ENCODE data around the gene SEPTIN8.

Gene SEPTIN8

GRCh38 chr5:132777209-132778069, at the start of gene SEPTIN8:
SEPTIN8 (minus strand) TSS chr5:132777239; CDS start chr5:132777137, 102 bp downstream.
- DNase-seq = no peak

- DNase-seq = no peak
Observed at GRCh38 chr5:132826424-132827082, 49.5 kb upstream of the SEPTIN8 start.

GRCh38 chr5:132825834-132826391, 48.9 kb upstream of the SEPTIN8 start:
- DNase-seq = no peak

- no peak for DNase-seq
Observed at GRCh38 chr5:132825033-132825833, 48.2 kb upstream of the SEPTIN8 start.

GRCh38 chr5:132824426-132824825, 47.4 kb upstream of the SEPTIN8 start:
- no peak for DNase-seq

- no peak for DNase-seq
Observed at GRCh38 chr5:132823481-132824050, 46.5 kb upstream of the SEPTIN8 start.

GRCh38 chr5:132822650-132823480, 45.8 kb upstream of the SEPTIN8 start:
- DNase-seq = no peak

GRCh38 chr5:132821791-132822190, 44.8 kb upstream of the SEPTIN8 start:
- DNase-seq = no peak

GRCh38 chr5:132821350-132821749, 44.3 kb upstream of the SEPTIN8 start:
- DNase-seq = no peak

GRCh38 chr5:132820162-132820754, 43.2 kb upstream of the SEPTIN8 start:
- DNase-seq = no peak

- DNase-seq = no peak
Observed at GRCh38 chr5:132819468-132819867, 42.4 kb upstream of the SEPTIN8 start.

- DNase-seq = no peak
Observed at GRCh38 chr5:132817011-132817410, 40.0 kb upstream of the SEPTIN8 start.

GRCh38 chr5:132816554-132816953, 39.5 kb upstream of the SEPTIN8 start:
- DNase-seq = no peak

- DNase-seq = no peak
Observed at GRCh38 chr5:132816083-132816482, 39.0 kb upstream of the SEPTIN8 start.

- no peak for DNase-seq
Observed at GRCh38 chr5:132815454-132815853, 38.4 kb upstream of the SEPTIN8 start.

- no peak for DNase-seq
Observed at GRCh38 chr5:132814503-132815294, 37.7 kb upstream of the SEPTIN8 start.

- DNase-seq = no peak
Observed at GRCh38 chr5:132813599-132814502, 36.8 kb upstream of the SEPTIN8 start.

- DNase-seq = no peak
Observed at GRCh38 chr5:132812781-132813598, 36.0 kb upstream of the SEPTIN8 start, which contains the start of gene SOWAHA. SOWAHA (plus strand) TSS chr5:132813302; CDS start chr5:132813622, 320 bp downstream.

Measured in NCI-H1417 treated with DMSO at 0.1 percent for 48 hours (cell line).